Panc1 (cell line): ENCODE data around the gene NQO1.

Experiments used
- POLR2AphosphoS5 ChIP-seq: IDR thresholded peaks from 2 replicates; pipeline ENCODE4 v1.6.1; 2012; ENCODE audit warnings: mild to moderate bottlenecking, low read depth, low read length, moderate library complexity
- SIN3A ChIP-seq: IDR thresholded peaks from 2 replicates; pipeline ENCODE4 v1.6.1; 2012; ENCODE audit warnings: low read depth, mild to moderate bottlenecking, low read length, moderate library complexity, borderline replicate concordance; ENCODE audit not compliant: insufficient read depth
- TF ChIP-seq, protein P1 (sequence below): fragments of 450-650 bp; IDR thresholded peaks from 2 replicates; pipeline ENCODE4 v1.5.1; 2017; ENCODE audit warnings: mild to moderate bottlenecking
- TF ChIP-seq, protein P2 (sequence below), 2 experiments: IDR thresholded peaks; 2 replicates each; pipeline ENCODE4 v1.6.1; 2011 to 2012; ENCODE audit warnings: low read depth in 2 of 2, control low read depth in 1 of 2, low read length in 1 of 2, mild to moderate bottlenecking in 1 of 2, moderate library complexity in 1 of 2; ENCODE audit not compliant: insufficient read depth in 1 of 2

DNA sequence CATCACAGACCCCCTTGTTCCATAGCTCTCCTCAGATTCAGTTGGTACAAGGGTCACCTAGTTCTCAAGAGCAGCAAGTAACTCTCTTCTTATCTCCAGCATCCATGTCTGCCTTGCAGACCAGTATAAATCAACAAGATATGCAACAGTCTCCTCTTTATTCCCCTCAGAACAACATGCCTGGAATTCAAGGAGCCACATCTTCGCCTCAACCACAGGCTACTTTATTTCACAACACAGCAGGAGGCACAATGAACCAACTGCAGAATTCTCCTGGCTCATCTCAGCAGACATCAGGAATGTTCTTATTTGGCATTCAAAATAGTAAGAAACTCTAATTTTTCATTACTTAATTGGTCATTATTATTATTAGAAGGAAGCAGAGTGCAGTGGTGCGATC is 32.4 kb downstream of the NQO1 start:
- TF ChIP-seq SIN3A (no peak), POLR2AphosphoS5 (no peak)
- TF ChIP-seq, protein P1, sequence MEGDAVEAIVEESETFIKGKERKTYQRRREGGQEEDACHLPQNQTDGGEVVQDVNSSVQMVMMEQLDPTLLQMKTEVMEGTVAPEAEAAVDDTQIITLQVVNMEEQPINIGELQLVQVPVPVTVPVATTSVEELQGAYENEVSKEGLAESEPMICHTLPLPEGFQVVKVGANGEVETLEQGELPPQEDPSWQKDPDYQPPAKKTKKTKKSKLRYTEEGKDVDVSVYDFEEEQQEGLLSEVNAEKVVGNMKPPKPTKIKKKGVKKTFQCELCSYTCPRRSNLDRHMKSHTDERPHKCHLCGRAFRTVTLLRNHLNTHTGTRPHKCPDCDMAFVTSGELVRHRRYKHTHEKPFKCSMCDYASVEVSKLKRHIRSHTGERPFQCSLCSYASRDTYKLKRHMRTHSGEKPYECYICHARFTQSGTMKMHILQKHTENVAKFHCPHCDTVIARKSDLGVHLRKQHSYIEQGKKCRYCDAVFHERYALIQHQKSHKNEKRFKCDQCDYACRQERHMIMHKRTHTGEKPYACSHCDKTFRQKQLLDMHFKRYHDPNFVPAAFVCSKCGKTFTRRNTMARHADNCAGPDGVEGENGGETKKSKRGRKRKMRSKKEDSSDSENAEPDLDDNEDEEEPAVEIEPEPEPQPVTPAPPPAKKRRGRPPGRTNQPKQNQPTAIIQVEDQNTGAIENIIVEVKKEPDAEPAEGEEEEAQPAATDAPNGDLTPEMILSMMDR, result no peak
- TF ChIP-seq, protein P2, sequence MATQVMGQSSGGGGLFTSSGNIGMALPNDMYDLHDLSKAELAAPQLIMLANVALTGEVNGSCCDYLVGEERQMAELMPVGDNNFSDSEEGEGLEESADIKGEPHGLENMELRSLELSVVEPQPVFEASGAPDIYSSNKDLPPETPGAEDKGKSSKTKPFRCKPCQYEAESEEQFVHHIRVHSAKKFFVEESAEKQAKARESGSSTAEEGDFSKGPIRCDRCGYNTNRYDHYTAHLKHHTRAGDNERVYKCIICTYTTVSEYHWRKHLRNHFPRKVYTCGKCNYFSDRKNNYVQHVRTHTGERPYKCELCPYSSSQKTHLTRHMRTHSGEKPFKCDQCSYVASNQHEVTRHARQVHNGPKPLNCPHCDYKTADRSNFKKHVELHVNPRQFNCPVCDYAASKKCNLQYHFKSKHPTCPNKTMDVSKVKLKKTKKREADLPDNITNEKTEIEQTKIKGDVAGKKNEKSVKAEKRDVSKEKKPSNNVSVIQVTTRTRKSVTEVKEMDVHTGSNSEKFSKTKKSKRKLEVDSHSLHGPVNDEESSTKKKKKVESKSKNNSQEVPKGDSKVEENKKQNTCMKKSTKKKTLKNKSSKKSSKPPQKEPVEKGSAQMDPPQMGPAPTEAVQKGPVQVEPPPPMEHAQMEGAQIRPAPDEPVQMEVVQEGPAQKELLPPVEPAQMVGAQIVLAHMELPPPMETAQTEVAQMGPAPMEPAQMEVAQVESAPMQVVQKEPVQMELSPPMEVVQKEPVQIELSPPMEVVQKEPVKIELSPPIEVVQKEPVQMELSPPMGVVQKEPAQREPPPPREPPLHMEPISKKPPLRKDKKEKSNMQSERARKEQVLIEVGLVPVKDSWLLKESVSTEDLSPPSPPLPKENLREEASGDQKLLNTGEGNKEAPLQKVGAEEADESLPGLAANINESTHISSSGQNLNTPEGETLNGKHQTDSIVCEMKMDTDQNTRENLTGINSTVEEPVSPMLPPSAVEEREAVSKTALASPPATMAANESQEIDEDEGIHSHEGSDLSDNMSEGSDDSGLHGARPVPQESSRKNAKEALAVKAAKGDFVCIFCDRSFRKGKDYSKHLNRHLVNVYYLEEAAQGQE (IDR thresholded peaks at IDR 0.05; ENCODE audit: insufficient read depth in 1 of 2, low read depth in 2 of 2, low read length in 1 of 2), result no peak
